ENCODE data around the gene KRT80.

Gene KRT80

DNA sequence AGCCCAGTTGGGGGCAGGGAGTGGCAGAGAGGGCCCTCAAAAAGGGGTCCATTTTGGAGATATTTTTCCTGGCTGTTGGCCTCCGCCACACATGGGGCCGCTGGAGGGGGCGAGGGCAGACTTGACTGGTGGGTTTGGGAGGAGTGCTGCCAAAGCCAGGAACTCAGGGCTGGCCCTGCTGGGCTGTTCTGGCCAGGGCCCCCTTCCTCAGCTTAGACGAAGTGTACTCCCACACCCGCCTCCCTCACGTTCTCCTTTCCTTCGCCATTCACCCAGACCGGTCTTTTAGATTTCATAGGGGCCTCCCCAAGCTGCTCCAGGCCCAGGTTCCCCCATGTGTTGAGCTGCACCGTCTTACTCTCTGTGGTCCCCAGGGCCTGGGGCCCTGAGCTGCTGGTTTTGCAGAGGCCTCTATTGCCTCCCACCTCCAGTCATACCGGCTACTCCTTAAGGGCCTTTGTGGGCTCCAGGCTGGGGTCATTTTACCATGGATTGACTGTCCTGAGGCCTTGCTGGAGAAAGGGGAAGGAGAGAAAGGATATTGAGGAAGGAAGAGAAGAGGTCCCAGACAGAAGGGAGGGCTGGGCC, 42.5 kb upstream of the KRT80 start:
- Histone ChIP-seq H3K4me3 (ENCODE audit: extremely low read depth, insufficient read depth, low read length, poor library complexity, severe bottlenecking) (no peak overlapping the region), H3K36me3 (ENCODE audit: control insufficient read depth, insufficient read depth, low read length) (no peaks in the 10 kb centered on the region), H3K9me3 (ENCODE audit: control insufficient read depth, low read length) (no peaks in the 10 kb centered on the region), H3K4me1 (ENCODE audit: control insufficient read depth, insufficient read depth, low read length, poor library complexity, severe bottlenecking) (peaks cover 31% of the 10 kb centered on the region), H3K27ac (ENCODE audit: low read depth, low read length, severe bottlenecking) (no peak overlapping the region)
- WGBS, 2 experiments (ENCODE audit: insufficient coverage in 2 of 2): 88 to 89% methylated on average over 8 to 9 of the region's 10 CpGs

DNA sequence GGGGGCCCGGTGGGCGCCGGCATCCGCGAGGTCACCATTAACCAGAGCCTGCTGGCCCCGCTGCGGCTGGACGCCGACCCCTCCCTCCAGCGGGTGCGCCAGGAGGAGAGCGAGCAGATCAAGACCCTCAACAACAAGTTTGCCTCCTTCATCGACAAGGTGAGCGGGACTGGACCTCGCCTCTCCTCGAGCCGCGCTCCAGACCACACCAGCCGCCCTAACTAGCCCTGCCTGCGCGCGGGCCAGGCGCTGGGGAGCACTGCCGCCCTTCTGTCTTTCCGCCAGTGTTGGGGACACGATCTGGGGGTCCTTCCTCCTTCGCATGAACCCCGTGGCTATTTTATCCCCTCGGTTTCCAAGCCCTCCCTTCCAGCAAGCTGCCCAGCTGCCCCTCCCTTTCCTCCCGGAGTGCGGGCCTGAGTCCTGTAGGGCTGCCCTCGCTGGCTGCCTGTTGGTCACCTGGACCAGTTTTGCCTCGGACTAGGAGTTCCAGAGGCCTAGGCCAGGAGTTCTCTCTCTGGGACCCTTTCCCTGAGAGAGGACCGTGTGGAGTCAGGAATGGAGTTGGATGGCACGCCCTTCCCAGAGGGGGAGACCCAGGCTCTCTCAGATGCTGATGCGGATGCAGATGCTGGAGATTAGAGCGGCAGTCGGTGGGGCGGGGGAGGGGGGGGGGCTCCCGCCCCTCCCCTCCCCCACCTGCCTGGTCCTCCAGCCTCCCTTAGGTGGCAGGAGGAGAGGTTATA, 41.8 kb upstream of the KRT80 start:
- WGBS, 2 experiments (ENCODE audit: insufficient coverage in 2 of 2): 8 to 10% methylated on average over 25 to 29 of the region's 40 CpGs
- Histone ChIP-seq H3K9me3 (ENCODE audit: control insufficient read depth, low read length) (no peaks in the 10 kb centered on the region), H3K27ac (ENCODE audit: low read depth, low read length, severe bottlenecking) (no peak overlapping the region), H3K4me1 (ENCODE audit: control insufficient read depth, insufficient read depth, low read length, poor library complexity, severe bottlenecking) (peaks cover 31% of the 10 kb centered on the region), H3K4me3 (ENCODE audit: extremely low read depth, insufficient read depth, low read length, poor library complexity, severe bottlenecking) (no peak overlapping the region), H3K36me3 (ENCODE audit: control insufficient read depth, insufficient read depth, low read length) (no peaks in the 10 kb centered on the region)

DNA sequence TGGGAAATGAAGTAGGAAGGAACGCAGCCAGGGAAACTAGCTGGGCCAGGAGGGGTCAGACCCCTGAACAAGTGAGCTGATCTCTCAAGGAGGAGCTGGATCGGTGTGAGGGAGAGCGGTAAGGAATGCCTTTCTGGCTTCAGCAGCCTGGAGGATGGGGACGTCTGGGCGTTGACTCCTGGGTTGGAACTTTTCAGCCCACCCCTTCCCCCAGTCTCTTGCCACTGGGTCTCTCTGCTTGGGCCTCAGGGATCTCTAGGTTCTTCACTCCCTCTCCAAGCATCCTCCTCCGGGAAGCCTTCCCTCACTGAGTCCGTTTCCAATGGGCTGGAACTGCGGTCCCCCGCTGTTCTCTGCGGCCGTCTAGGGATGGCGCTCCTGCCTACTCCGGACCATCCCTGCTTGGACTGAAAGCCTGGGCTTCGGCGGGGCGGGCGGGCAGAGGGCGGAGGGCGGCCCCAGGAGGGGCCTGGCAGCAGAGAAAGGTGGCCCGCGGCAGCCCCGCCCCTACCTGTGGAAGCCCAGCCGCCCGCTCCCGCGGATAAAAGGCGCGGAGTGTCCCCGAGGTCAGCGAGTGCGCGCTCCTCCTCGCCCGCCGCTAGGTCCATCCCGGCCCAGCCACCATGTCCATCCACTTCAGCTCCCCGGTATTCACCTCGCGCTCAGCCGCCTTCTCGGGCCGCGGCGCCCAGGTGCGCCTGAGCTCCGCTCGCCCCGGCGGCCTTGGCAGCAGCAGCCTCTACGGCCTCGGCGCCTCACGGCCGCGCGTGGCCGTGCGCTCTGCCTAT, 41.1 kb upstream of the KRT80 start, which contains the start of gene KRT7:
TSS of gene KRT7 (plus strand) at position 570 of the 788 bp plus-strand sequence. CDS start at position 624, 54 bp downstream.
- WGBS, 2 experiments (ENCODE audit: insufficient coverage in 2 of 2): 5 to 6% methylated on average over 42 to 54 of the region's 58 CpGs
- H3K9me3 ChIP-seq (ENCODE audit: control insufficient read depth, low read length): no peaks in the 10 kb centered on the region
- H3K27ac ChIP-seq (ENCODE audit: low read depth, low read length, severe bottlenecking): no peak within 1 kb of the TSS
- H3K36me3 ChIP-seq (ENCODE audit: control insufficient read depth, insufficient read depth, low read length): no peaks in the 10 kb centered on the region
- peaks cover 31% of the 10 kb centered on the region for H3K4me1 ChIP-seq (ENCODE audit: control insufficient read depth, insufficient read depth, low read length, poor library complexity, severe bottlenecking)
- H3K4me3 ChIP-seq (ENCODE audit: extremely low read depth, insufficient read depth, low read length, poor library complexity, severe bottlenecking): peak within 1 kb of the TSS; percentile 5

DNA sequence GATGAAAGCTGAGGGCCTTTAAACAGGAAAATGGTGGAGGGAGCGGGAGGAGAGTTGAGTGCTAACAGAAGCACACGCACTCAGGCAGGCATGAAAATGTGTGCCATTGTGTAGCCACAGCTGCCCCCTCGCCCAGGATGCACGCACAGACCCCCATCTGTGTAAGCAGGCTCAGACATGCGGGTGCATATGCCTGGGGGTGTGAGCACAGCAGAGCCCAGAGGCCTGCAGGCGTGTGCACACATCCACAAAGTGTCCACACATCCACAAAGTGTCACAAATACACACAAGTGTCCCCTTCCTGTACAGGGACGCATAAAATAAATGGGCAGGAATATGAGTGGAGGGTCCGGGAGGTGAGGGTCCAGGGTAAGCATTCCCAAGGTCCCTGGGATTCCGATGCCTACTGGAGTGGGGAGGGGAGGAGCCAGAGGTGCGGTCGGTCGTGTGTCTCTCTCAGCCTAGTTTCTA, 40.4 kb upstream of the KRT80 start:
- H3K4me1 ChIP-seq (ENCODE audit: control insufficient read depth, insufficient read depth, low read length, poor library complexity, severe bottlenecking): peaks cover 31% of the 10 kb centered on the region
- no peak overlapping the region for H3K27ac ChIP-seq (ENCODE audit: low read depth, low read length, severe bottlenecking)
- H3K4me3 ChIP-seq (ENCODE audit: extremely low read depth, insufficient read depth, low read length, poor library complexity, severe bottlenecking): no peak overlapping the region
- H3K36me3 ChIP-seq (ENCODE audit: control insufficient read depth, insufficient read depth, low read length): no peaks in the 10 kb centered on the region
- no peaks in the 10 kb centered on the region for H3K9me3 ChIP-seq (ENCODE audit: control insufficient read depth, low read length)
- WGBS, 2 experiments (ENCODE audit: insufficient coverage in 2 of 2): 61 to 81% methylated on average over 6 to 10 of the region's 12 CpGs

DNA sequence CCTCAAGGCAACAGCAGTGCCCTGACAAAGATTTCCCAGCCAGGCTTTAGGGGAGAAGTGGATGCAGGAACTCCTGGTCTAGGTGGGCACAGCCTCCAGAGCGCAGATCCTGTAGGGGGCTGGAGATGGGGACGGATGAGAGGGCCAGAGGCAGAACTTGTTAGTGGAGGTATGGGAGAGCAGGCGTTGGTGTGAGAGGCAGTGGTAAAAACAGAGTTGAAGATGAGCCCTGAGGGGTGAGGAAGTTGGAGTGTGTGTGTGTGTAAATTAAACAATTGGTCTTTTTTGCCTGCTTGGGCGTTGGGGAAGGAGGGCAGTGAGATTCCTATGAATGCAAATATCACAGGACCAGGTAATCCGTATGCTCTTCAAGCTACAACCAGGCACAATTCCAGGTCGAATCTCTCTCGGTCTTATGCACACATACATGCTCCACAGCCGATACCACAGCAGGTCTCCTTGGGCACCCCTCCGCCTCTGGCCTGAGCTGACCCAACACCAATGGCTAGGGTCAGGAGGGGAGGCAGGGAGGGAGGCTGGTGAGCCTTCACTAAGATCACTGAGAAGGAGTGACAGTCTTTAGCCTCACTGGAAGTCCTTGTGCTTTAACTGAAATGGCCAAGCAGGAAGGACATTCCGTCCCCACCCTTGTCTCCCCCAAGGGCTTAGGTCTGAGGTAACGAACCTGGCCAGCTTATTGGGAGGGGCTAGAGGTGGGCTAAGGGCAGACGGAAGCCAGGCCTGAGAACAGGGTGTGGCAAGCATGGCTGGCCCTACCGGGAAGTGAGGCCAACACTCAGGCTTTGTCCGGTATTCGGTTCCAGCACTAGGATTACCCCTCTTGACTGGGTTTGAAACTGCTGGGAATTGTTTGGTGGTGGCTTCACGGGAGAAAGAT, 39.7 kb upstream of the KRT80 start:
- H3K36me3 ChIP-seq (ENCODE audit: control insufficient read depth, insufficient read depth, low read length): no peaks in the 10 kb centered on the region
- H3K4me3 ChIP-seq (ENCODE audit: extremely low read depth, insufficient read depth, low read length, poor library complexity, severe bottlenecking): no peak overlapping the region
- no peaks in the 10 kb centered on the region for H3K9me3 ChIP-seq (ENCODE audit: control insufficient read depth, low read length)
- WGBS, 2 experiments (ENCODE audit: insufficient coverage in 2 of 2): 75 to 82% methylated on average over 11 to 12 of the region's 16 CpGs
- H3K4me1 ChIP-seq (ENCODE audit: control insufficient read depth, insufficient read depth, low read length, poor library complexity, severe bottlenecking): peaks cover 31% of the 10 kb centered on the region
- H3K27ac ChIP-seq (ENCODE audit: low read depth, low read length, severe bottlenecking): no peak overlapping the region

DNA sequence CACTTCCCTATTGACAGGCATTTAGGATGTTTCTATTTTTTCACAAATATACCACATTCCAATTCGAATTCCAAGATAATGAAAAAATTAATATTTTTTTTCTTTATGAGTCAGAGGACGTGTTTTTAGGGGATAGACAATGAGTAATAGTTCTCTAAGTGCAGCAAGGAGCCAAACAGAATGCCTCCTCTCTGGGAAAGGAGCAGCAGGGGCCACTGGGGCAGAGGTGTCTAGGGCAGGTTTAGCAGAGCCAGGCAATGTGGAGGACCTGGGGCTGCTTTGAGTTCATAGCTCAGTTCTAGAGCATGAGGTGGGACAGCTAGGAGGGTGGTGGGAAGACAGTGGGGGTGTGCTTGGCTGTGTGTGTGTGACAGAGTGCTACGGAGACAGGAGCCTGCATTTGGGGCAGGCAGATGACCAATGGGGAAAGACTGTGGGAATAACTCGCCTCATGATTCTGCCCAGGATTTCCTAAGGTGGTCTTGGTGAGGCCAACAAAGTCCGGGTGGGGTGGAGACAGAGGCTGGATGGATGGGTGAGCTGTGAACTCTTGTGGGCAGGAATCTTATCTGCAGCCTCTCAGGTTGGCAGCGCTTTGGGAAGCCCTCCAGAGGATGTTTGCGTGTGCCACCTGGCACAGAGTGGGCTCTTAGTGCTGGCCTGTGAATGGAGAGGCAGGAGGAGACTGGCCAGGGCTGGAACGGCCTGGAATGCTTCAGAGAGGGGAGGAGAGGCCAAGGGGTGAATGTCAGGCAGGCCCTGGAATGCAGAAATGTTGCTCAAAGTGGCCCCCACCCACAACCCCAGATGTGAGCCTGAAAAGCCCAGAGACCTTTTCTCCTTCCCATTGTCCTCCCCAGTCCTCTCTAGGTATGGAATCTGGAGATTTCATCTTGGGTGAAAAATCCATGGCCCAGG, 38.8 kb upstream of the KRT80 start:
- Histone ChIP-seq H3K36me3 (ENCODE audit: control insufficient read depth, insufficient read depth, low read length) (no peaks in the 10 kb centered on the region), H3K9me3 (ENCODE audit: control insufficient read depth, low read length) (no peaks in the 10 kb centered on the region), H3K4me1 (ENCODE audit: control insufficient read depth, insufficient read depth, low read length, poor library complexity, severe bottlenecking) (peaks cover 31% of the 10 kb centered on the region), H3K27ac (ENCODE audit: low read depth, low read length, severe bottlenecking) (no peak overlapping the region), H3K4me3 (ENCODE audit: extremely low read depth, insufficient read depth, low read length, poor library complexity, severe bottlenecking) (no peak overlapping the region)
- 91% methylated on average over 5 to 6 of the region's 8 CpGs for WGBS, 2 experiments (ENCODE audit: insufficient coverage in 2 of 2)

DNA sequence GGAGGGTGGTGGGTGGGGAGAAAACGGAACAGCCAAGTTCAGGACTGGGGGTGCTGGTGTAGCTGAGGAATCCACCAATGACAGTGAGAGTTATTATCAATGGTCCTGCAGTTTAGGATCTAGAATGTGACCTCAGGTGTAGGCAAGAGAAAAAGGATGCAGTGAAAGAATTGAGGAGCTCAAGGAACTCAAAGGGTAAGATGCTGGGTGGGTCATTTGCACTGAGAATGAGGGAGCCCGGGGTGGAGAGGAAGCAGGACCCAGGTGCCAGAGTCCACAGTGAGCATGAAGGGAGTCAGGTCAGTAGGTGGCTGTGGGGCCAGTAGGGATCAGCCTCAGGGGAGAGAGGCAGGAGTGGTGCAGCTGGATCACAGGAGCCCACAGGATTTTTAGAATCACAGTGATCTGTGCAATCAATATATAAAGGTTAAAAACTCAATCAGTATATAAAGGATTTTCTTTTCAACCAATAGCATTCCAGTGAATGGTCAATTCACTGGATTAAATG, 38.1 kb upstream of the KRT80 start:
- H3K36me3 ChIP-seq (ENCODE audit: control insufficient read depth, insufficient read depth, low read length): no peaks in the 10 kb centered on the region
- no peaks in the 10 kb centered on the region for H3K9me3 ChIP-seq (ENCODE audit: control insufficient read depth, low read length)
- no peak overlapping the region for H3K27ac ChIP-seq (ENCODE audit: low read depth, low read length, severe bottlenecking)
- peaks cover 31% of the 10 kb centered on the region for H3K4me1 ChIP-seq (ENCODE audit: control insufficient read depth, insufficient read depth, low read length, poor library complexity, severe bottlenecking)
- H3K4me3 ChIP-seq (ENCODE audit: extremely low read depth, insufficient read depth, low read length, poor library complexity, severe bottlenecking): no peak overlapping the region
- WGBS, 2 experiments (ENCODE audit: insufficient coverage in 2 of 2): 88 to 97% methylated on average over 2 of the region's 2 CpGs

DNA sequence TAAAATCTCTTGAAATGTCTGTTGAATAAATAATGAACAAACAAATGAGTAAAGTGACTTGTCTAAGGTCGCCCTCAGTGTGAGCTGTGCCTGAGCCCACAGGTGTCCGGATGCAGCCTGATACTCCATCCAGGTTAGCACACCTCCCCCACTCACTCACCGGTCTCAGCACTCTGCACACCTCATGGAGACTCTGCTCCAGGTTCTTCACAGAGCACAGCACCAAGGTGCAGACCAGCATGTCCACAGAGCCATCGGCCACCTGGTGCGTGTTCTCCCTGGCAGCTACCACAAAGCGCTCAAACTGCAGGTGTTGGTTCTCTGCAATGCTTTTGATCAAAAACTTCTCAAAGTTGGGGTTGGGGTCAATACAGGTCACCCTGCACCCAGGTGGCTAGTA, 37.1 kb upstream of the KRT80 start:
- Histone ChIP-seq H3K4me3 (ENCODE audit: extremely low read depth, insufficient read depth, low read length, poor library complexity, severe bottlenecking) (no peak overlapping the region), H3K4me1 (ENCODE audit: control insufficient read depth, insufficient read depth, low read length, poor library complexity, severe bottlenecking) (peaks cover 31% of the 10 kb centered on the region), H3K27ac (ENCODE audit: low read depth, low read length, severe bottlenecking) (no peak overlapping the region), H3K36me3 (ENCODE audit: control insufficient read depth, insufficient read depth, low read length) (no peaks in the 10 kb centered on the region), H3K9me3 (ENCODE audit: control insufficient read depth, low read length) (no peaks in the 10 kb centered on the region)
- 89 to 91% methylated on average over 5 to 6 of the region's 6 CpGs for WGBS, 2 experiments (ENCODE audit: insufficient coverage in 2 of 2)

DNA sequence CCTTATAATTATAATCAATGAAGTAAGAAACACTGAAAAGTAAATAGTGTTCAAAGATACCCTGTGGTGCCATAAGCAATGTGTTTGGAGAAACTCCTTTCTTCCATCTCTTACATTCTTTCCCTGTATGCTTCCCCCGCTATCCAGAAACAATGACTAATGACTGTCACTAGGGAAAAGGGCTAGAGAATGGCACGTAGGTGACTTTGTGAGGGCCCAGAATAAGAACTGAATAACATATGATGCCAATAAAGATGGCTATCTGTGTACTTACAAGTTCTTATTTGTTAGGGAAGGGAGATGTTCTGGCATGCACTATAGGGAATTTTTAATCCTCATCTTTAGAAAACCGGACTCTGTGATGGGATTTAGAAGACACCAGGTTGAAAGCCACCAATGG, 36.6 kb upstream of the KRT80 start:
- 89 to 100% methylated on average over 1 of the region's 3 CpGs for WGBS, 2 experiments (ENCODE audit: insufficient coverage in 2 of 2)
- H3K4me1 ChIP-seq (ENCODE audit: control insufficient read depth, insufficient read depth, low read length, poor library complexity, severe bottlenecking): peaks cover 27% of the 10 kb centered on the region
- H3K27ac ChIP-seq (ENCODE audit: low read depth, low read length, severe bottlenecking): no peak overlapping the region
- no peaks in the 10 kb centered on the region for H3K9me3 ChIP-seq (ENCODE audit: control insufficient read depth, low read length)
- H3K36me3 ChIP-seq (ENCODE audit: control insufficient read depth, insufficient read depth, low read length): no peaks in the 10 kb centered on the region
- no peak overlapping the region for H3K4me3 ChIP-seq (ENCODE audit: extremely low read depth, insufficient read depth, low read length, poor library complexity, severe bottlenecking)

All from mesodermal cell (in vitro differentiated cells).